ENCODE data around the gene FBXL17.
A peak's percentile ranks its signal among the peaks of the same experiment; 100 is the strongest.

FBXL17 gene

DNA sequence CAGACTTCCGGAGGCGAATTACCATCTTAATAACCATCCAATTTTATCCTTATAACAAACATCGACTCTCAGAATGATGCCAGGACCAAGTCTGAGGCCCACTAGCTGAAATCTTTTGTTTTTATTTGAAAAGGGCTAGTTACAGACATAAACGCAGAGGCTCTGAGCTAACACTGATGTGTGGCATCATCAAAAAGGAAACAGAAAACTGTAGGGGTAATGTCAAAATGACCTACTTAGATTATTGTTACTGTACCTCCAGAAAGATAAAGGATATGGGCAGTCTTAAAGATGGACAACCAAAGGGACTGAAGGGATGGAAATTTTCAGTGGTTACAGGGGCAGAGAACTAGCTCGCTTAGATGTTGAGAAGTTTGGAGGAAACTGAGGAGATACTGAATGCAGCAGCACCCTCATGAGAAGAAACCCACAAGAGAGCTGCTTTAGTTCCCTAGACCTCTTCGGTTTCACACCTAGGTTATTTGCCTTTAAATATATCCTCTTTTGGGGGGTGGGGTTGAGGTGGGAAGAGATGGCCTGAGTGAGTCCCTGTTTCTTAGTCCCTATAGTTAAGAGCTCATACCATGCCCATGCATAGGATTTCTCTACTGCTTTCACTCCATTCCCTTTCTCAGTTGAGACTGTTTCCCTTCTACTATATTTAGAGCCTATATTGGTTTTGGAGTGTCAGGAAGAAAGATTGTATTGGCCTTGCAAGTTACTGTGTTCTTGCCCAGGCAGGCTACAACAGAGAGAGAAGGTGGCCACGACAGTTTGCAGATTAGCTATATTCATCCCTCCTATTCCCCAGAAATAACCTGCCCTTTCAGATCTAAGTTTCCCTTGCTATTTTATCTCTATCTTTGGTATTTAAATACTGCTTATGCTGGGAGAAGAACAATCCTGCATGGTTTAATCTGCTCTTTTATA, 390.8 kb downstream of the FBXL17 start:
- DNase-seq (ENCODE audit: low spot score): no peak

DNA sequence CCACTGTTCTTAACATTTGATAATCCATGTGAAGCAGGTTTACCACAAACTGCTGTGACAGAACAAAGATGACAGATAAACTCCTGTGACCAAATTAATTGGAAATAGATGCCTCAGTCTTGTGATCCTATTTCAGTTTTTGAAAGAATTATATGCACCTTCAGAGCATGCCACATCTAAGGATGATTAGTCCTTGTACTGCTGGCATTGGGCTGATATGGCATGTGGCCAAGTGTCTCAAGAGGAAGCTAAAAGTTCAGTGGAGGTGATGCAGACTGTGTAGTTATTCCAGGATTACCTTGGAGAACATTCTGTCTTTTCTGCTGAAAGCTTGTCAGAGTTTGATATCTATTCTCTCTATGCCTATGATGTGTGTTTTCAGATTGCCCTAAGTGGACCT, 396.8 kb downstream of the FBXL17 start:
- DNase-seq (ENCODE audit: low spot score): peak; percentile 38

DNA sequence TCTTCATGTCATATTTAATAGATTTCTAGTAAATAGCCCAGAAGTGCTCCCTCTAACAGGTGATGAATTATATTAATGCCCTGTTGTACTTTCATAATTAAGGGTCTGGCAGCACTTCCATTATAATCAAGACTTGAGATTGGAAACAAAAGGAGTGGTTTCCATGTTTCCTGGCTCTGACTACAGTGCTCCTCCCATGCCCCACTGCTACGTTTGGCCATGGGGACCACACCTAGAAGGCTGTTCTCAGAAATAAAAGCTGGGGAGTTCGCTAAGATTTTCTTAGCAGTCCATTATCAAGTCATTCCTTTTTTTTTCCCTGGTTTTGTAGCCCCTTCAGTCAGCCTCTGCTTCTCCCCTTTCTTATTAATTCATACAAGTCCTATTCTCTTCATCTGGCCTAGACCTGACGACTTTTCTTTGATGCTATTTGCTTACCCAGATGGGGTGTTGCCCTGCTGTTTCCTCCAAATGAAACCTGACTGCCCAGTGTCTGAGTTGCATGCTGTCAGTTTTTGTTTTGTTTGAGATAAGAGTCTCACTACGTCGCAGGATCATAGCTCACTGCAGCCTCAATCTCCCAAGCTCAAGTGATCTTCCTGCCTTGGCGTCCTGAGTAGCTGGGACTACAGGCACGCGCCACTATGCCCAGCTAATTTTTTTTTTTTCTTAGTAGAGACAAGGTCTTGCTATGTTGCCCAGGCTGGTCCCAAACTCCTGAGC, 399.0 kb downstream of the FBXL17 start:
- DNase-seq (ENCODE audit: low spot score): no peak

DNA sequence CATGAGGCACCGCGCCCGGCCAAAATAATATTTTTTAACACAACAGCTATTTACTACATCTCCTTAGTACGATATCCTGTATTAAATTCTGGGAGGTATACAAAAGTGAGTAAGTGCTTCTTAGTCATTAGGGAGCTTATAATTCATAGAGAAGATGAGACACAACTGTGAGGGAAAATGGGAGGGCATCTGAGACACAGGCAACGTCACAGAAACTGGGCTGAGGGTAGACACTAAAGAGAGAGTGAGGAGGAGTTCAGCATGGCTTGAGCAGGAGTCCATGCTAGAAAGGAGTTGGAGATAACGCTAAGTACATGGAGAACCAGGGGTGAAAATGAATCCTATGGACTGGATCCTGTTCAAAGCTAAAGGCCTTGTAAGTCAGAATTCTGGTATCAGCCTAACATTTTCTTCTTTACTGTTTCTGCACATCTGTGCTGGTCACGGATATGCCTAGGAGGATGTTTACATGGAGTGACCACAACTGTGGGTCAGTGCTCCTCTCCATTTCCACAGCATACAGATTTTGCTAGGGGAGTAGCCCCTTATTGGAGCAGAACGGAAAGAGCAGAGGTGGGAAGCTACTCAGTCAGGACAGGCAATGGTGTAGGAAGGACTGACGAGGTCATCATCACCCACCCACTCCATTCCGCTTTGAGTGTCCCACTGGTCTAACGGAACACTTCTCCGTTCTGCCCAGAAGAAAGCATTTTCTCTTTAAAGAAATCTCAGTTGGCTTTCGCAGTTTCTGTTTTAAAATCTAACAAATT, 400.8 kb downstream of the FBXL17 start:
- no peak for DNase-seq (ENCODE audit: low spot score)

DNA sequence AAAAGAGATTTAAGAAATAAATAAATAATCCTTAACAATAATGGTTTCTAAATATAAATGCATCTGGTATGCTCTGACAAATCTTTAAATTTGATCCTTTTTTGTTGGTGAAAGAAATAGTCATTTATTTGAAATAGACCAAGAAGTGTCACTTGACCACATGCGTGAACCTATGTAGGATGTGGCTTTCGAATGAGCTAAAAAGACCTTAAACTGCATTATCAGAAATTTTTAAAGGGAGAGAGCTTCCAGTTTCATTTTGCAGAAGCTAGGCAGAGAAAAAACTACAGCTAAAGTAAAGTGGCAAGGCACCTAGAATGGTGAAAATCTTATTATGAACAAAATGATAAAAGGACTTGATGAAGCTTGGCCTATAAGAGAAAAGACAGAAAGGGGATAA, 402.0 kb downstream of the FBXL17 start:
- DNase-seq (ENCODE audit: low spot score): no peak

DNA sequence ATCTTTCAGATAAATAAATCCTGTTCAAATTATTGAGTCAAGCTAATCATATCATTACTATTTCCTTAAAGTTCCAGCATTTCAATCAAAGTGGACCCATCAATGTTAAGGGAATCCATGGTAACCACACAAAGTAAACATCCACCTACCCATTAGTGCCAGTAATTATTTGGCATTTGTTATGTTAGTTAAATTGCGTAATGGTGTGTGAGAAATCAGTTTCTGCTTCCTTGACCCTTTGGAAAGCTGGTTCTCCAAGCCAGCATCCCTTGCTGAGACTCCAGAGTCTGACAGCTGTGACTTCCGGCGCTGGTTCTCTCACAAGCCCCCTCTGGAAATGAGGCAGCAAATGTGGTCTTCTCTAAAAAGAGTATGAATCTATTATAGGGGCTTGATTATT, 402.6 kb downstream of the FBXL17 start:
- DNase-seq (ENCODE audit: low spot score): no peak

DNA sequence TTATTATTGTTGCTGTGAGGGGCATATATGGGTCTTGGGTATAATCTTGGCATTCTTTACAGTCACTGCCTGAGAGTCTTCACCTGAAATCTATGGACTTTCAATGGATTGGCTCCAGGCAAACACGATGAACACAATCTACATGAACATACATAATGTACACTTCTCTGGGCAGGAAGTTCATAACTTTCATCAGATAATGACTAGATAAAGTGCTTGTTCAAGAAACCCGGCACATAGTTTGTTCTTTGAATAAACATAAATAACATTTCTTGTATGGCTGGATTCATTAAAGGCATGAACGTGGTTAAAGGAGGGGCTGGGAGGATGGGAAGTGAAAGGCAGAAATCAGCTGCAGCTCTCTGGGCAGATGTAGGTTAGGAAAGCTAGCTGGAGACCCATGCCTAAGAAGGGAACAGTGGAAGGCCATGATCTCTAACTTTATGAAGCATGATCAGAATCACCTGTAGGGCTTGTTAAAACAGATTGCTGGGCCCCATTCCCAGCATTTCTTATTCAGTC, 404.3 kb downstream of the FBXL17 start:
- DNase-seq (ENCODE audit: low spot score): no peak

DNA sequence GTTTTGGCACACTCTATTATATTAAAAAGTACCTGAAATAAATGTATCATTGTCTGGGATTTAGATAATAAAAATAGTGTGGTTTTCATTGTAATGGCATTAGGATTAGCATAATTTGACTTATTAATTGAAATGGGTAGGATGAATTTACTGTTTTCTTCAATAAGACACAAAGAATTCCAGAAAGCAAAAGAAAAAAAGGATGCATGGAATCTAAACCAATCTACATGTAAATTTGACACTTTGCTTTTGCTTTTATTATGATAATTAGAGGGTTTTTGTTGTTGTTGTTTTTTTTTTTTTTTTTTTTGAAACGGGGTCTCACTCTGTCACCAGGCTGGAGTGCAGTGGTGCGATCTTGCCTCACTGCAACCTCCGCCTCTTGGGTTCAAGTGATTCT, 406.3 kb downstream of the FBXL17 start:
- no peak for DNase-seq (ENCODE audit: low spot score)

DNA sequence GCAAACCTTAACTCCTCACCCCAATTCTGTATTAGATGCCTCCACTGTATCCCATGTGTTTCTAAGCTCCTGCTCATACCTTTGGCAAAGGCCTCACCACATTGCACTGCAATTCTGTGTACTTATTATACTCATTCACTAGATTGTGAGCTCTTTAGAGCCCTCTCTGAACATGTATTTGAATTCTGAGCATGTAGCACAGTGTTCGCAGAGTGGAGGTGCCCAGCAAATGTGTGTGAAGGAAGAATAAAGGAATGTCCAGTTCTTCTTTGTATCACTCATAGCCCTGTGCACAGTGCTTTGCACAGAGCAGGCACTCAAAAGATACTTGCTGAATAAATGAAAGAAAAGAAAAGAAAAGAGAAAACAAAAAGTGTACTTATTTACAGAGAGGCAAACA, 410.1 kb downstream of the FBXL17 start:
- DNase-seq (ENCODE audit: low spot score): no peak

DNA sequence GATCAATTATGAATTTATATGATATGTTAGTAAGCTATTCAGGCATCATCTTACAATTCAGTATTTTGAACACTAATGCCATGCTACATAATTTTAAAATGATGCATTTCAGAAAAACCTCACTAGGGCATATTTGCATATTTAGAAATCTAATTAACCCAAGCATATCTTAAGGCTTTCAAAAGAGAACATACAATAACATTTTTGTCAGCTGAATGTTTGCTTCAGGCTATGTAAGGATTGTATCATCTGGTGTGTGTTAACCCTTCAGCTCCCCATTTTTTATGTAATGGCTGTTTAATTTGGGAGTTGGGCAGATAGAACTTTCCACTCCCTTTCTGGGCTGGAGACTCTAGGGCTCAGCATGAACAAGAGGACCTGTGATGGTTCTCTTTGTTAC, 412.1 kb downstream of the FBXL17 start:
- no peak for DNase-seq (ENCODE audit: low spot score)

DNA sequence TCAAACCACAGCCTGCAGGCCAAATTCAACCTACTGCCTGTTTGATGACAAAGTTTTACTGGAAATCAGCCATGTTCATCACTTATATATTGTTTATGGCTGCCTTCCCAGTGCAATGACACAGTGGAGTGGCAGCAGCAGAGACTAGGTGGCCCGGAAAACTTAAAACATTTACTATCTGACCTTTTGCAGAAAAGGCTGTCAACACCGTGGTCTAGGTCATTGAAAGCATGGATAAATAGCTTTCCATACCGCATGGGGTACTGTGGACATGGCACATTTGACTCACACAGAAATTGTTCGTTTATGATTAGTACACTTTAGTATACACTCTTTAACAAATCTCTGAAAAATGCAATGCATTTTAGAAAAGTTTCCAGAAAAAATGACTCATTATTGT, 412.9 kb downstream of the FBXL17 start:
- no peak for DNase-seq (ENCODE audit: low spot score)

DNA sequence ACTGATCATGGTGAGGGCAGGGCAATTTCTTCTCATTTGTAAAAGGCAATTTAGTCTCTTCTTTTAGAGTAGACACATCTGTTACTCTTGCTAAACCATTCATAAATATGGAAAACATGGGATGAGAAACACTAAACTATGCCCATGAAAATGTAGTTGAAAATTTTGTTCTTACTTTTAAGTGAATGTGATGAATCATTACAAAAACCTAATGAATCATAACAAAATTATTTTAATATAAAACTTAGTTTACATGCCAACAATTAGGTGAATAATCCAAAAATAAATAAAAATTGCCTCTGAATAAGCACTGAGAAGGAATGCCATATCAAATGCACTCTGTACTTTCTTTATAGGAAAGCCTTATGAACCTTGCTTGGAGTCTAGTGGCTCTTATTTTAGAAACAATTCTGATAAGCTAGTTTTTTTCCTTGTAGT, 413.5 kb downstream of the FBXL17 start:
- no peak for DNase-seq (ENCODE audit: low spot score)

DNA sequence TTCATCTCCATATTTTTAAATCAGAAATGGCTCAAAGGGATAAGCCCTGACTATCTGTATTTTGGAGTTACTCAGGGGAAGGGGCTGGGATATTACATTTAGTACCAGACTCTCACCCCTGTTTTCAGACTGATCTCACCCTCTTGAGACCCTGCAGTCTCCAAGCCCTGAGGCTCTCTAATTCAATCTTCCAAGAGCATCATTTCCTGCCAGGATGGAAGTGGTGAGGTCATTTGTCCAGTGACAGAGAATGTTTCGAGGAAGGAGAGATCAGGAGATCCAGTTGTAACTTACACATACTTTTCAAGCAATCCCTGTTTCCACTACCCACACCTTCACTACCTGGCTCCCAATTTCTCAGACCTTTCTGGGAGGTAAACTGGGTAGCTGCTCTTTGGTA, 415.7 kb downstream of the FBXL17 start:
- no peak for DNase-seq (ENCODE audit: low spot score)

DNA sequence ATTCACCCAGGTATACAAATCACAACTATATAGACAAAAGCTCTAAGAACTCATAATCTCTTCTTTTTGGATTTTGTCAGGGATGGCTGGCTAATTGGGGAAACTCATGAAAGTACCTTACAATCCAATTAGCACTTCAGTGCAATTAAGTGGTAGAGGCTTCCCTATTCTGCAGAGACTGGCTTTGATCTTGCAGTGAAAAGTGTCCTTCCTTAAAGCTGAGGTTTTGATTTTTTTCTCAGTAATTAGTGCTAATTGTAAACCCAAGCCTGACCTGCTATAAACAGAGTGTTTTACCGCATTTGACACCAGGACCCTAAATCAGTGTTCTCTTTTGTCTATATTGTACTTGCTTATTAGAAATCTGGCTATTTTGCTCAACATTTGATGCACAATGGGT, 417.2 kb downstream of the FBXL17 start:
- DNase-seq (ENCODE audit: low spot score): no peak

DNA sequence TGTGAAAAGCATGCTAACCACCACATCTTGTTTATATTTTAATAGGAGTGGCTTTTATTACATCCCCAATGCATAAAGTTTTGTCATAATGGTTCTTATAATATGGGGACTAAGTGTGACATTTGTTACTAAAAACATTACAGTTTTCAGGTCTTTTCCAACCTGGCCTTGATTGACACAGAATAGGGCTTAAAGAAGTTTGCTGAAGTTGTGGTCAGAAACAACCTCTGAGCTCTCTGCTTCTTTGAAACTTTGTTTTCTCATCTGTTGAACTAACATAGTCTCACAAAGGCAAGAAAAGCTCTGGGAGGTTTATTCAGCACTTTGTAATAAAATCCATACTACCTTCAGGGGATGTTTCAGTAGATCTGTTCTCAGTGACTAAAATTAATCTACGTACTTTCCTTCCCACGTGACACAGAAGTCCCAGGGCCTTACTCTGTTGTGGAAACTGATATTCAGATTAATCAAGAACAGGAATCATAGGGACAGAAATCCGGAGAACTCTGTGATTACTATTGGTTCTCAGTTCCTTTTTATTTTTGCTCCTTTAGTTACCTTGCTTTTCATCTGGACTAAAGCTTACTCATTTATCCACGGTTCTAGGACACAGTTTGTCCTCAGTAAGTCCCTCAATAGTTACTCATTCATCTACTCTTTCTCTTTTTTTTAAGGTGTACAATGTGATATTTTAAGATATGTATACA, 422.2 kb downstream of the FBXL17 start:
- no peak for DNase-seq (ENCODE audit: low spot score)

DNA sequence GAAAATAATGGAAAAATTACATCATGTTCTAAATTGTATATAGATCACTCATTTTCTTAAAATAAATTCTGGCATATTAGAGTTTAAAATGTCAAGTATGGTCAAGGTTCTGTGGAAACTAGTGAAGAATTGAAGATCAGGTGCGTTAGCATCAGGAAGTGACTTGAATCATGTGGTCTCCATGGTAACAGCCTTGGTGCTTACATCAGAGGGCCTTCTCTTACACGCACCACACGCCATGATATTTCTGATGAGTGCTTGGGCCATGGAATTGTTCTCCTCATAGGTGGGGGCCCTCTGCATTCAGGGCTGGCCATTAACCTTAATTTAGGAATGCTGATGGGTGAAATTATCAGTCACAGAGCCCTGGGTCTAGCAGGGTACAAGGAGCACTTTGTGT, 423.0 kb downstream of the FBXL17 start:
- no peak for DNase-seq (ENCODE audit: low spot score)

DNA sequence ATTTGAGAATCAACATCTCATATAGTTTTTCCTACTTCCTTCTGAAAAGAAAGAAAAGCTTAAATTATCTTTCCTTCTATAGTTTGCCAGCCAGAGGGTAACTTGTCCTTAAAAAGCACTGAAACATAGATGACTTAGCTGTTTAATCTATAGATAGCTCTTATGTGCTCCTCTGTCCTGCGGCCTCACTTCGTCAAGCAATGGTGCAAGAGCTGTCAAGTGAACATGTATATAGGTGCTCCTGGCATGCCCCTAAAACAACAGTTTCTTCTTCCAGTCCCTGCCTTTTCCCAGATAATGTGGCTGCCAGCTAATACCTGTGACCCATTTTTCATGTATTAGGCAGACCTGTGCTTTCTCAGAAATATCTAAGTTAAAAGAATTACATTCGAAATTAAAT, 423.5 kb downstream of the FBXL17 start:
- DNase-seq (ENCODE audit: low spot score): no peak

DNA sequence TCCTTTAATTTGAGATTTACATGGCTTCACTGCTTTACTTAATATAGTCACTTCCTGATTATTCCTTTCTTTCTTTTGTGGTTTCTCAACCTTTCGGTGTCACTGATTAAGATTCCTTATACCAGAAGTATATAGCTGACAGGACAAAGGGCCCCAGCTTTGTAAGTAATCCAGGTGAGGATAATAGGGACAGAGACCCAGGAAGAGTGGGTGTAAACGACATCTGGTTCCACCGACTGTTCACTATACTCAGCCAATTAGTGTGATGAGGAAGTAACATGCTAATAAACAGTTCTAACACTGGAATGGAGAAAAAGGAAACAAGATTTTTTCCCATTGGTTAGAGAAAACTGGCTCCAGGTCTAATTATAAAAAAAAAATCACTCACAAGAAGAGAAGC, 424.8 kb downstream of the FBXL17 start:
- DNase-seq (ENCODE audit: low spot score): no peak

DNA sequence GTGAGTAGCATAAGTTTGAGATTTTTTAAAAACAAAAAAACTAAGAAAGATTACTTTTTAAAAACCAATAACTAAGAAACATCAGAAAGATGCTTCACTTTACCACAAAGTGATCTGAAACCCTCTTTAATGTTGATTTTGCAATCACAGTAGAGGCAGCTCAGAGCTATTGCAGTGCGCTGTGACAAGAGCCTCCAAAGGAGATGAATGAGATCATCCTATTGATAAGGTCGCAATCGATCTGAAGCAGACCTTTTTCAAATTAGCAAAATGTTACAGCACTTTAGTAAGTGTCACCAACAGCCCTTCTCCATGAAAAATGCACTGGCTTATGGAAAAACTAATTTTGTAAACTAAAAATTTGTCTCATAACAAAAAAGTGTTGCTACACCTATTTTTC, 426.6 kb downstream of the FBXL17 start:
- no peak for DNase-seq (ENCODE audit: low spot score)

DNA sequence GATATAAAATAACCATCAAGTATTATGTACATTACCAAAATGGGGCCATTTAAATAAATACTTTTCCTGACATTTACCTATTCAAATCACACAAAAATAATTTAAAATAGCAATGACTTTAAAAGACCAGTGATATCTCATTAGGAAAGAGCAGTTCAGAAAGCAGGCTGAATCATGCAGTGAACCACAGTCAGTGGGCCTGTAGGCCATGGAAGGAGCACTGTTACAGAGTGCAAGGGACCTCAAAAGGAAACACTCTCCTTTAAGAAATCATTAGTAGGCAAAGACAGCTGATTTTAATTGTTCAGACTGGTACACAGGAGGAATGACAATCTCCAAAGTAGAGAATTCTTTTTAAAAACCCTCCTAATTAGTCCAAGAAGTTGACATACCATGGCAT, 427.6 kb downstream of the FBXL17 start:
- DNase-seq (ENCODE audit: low spot score): no peak

DNA sequence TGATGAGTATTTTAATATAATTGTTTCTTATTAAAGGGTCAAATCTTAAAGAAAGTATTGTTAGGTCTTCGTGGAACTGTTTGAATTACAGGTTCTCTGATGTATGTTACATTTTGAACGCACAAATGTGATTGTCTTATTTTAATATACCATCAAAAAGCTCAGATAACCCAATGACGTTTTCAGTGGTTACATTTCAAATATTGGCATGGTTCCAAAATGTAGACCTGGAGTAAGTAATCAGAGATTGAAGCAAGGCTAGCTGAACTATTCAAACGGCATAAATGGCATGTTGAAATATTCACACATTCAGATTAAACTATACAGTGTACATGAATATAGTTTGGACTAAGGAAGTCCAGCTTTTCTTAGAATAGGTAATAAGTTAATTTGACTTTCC, 429.4 kb downstream of the FBXL17 start:
- DNase-seq (ENCODE audit: low spot score): no peak

DNA sequence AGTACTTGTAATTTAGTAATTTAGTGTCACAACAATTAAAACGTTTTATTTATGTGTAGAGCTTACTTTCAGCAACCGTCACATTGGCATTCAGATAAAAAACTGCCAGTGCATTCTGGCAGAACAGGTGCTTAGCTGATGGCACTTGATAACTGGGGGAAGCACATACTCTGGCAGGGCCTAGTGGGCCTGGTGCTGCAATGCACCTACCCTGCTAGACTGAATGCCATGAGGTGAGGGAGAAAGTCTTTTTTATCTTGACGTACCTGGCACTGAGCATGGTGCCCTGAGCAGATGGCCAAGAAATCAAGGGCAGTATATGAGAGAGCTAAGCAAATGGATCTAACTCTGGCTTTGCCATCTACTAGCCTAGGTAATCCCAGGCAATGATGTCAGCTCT, 430.6 kb downstream of the FBXL17 start:
- DNase-seq (ENCODE audit: low spot score): no peak
